ENCODE data around the gene SRSF7.
A peak's percentile ranks its signal among the peaks of the same experiment; 100 is the strongest.
"Not testable (repeated sequence)": the region's sequence is repeated elsewhere in the genome, so short reads cannot be mapped to it uniquely, and the experiment has no call there.

The SRSF7 gene

DNA sequence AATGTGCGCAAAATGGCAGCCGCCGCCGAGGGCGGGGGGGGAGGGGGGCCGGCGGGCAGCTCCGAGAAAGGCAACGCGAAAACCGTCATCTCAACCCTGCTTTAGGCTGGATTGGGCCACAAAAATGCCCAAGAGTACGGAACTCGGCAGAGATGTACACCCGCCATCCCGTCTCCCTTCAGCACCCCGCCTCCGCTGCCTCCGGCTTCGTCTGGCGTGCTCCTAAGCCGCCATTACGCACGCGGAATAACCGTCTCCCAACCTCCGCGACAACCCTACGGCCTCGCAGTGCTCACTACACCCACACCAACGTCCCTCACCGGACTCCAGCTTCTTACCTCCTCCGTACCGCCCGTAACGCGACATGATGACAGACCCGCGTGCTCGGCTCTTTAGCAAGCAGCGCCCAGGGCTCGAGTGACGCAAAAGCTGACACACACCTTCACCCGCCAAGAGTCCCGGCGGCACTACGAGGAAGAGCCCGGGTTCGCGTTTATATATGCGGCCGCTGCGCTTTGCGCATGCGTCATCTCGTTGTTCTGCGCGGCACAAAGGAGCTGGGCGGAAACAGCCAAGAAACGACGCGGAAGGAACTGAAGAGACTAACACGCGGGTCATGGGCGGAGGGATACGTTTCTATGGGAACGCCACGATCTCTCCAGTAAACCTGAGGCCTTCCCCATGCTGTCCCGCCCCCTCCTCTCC, at the start of gene SRSF7:
Gene SRSF7 (minus strand): TSS at position 471 of the 705 bp plus-strand sequence. CDS start 105 bp downstream, at position 366.
- DNase-seq = peak; percentile 93 to 98

GRCh38 chr2:38797953-38798352, 46.8 kb upstream of the SRSF7 start:
- DNase-seq = no peak

DNA sequence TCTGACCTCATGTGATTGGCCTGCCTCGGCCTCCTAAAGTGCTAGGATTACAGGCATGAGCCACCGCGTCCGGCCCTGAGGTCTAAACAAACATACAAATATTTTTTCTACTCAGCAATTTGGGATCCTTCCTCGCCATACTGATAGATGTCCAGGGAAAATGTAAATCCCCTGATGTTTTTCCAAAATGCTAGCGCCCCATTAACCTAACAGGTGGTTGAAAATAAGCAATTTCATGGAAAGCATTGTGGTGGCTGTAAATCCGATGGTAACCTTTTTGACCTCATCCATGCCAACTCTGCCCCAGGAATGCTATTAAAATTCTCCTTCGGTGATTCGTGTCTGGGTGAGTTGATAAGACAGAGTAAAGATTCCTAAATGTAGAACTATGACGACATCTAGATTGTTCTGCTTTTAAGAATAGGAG, 46.1 kb upstream of the SRSF7 start:
- no peak for DNase-seq

- DNase-seq = not testable (repeated sequence)
Observed at GRCh38 chr2:38795016-38795415, 43.9 kb upstream of the SRSF7 start.

GRCh38 chr2:38794235-38794946, 43.2 kb upstream of the SRSF7 start:
- DNase-seq = no peak

- DNase-seq = no peak
Observed at GRCh38 chr2:38793511-38793910, 42.4 kb upstream of the SRSF7 start.

DNA sequence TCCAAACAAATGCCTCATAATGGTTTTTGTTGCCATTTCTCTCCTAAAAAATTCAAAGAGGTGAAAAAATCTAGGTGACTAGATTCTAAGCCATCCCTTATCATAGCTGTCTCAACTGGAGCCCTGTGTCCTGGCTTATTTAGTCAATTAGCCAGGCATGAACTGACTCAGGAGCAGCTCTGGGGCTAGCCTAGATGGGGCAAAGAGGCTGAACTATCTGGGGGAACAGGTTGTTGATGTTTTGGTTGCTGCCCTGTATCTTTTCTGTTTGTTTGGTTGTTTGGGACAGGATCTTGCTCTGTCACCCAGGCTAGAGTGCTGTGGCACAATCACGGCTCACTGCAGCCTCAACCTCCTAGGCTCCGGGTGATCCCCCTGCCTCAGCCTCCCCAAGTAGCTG, 41.6 kb upstream of the SRSF7 start:
- no peak for DNase-seq

DNA sequence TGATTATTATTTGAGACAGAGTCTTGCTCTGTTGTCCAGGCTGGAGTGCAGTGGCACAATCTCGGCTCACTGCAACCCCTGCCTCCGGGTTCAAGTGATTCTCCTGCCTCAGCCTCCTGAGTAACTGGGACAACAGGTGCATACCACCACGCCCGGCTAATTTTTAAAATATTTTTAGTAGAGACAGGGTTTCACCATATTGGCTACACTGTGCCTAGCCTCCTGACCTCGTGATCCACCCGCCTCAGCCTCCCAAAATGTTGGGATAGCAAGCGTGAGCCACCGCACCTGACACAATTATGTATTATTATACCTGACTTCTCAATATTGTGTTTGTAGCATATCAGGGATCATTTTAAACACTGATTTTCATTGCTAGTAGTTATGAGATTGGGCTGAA, 41.2 kb upstream of the SRSF7 start:
- DNase-seq = not testable (repeated sequence)

GRCh38 chr2:38791744-38792143, 40.6 kb upstream of the SRSF7 start:
- DNase-seq = no peak

DNA sequence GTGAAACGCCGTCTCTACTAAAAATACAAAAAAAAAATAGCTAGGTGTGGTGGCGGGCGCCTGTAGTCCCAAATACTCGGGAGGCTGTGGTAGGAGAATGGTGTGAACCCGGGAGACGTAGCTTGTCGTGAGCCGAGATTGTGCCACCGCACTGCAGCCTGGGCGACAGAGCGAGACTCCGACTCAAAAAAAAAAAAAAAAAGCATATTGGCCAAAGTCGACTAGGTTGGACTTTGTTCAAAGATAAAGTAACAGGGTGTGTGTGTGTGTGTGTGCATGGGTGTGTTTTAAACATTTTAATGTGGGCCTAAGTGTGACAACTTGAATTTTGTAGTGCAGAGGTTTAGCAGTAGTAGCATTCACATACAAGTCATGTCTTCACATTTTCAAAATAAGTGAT, 38.5 kb upstream of the SRSF7 start:
- DNase-seq = no peak

DNA sequence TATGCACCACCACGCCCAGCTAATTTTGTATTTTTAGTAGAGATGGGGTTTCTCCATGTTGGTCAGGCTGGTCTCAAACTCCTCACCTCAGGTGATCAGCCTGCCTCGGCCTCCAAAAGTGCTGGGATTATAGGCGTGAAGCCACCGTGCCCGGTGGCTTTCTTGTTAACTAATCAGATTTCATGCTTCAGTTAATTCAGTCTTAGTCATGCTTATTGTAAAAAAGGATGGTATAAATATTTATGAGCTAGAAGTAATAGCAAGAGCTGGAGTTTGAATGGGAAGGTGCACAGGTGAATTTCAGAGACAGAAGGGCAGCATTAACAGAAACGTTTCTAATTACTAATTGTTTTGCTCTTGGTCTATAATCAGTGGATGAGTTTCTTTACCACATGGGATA, 37.1 kb upstream of the SRSF7 start:
- DNase-seq = no peak

DNA sequence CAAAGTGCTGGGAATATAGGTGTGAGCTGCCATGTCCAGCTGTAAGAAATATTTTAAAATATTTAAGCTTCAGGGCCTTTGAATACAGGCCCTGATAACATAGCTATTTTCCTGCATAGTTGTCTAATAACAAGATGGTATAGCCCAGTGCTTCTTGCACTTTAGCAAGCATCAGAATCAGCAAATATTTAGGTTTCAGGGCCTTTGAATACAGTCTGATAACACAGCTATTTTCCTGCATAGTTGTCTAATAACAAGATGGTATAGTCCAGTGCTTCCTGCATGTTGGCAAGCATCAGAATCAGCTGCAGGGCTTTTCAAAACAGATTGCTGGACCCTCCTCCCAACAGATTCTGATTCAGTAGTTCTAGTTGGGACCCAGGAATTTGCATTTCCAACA, 32.4 kb upstream of the SRSF7 start:
- no peak for DNase-seq

- no peak for DNase-seq
Observed at GRCh38 chr2:38778687-38779082, 27.5 kb upstream of the SRSF7 start.

DNA sequence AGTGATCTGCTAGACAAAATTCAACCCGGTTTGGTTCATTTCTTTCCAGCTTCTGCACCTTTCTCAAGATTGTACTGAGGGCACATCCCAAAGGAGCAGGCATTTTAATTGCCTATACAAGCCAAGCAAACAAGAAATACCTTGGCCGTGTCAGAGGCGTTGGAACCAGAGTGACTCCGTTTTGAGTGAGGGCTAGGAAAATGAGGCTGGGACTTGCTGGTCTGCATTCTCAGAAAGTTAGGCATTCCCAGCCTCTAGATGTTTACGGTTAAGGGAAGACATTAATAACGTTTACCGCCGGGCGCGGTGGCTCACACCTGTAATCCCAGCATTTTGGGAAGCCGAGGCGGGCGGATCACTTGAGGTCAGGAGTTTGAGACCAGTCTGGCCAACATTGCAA, 25.4 kb upstream of the SRSF7 start:
- DNase-seq = no peak

GRCh38 chr2:38775921-38776225, 24.7 kb upstream of the SRSF7 start:
- DNase-seq = no peak

DNA sequence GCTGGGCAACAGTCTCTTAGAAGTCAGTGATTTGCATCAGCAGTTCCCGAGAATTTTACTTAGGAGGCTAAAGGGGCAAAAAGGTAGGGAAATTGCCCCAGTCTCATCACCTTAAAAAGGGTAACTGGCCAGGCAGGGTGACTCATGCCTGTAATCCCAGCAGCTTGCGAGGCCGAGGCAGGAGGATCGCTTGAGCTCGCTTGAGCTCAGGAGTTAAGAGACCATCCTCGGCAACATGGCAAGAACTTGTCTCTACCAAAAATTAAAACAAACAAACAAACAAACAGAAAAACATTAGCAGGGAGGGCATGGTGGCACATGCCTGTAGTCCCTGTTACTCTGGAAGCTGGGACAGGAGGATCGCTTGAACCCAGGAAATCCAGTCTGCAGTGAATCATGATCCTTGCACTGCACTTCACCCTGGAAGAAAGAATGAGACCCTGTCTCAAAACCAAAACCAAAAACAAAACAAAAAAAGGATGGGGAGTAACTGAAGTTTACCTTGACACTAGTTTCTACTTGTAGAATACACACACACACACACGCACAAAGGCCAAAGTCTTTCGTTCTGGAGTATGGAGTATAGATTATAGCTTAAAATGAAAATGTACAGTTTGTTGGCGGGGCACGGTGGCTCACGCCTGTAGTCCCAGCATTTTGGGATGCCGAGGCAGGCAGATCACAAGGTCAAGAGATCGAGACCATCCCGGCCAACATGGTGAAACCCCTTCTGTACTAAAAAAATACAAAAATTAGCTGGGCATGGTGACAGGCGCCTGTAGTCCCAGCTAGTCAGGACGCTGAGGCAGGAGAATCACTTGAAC, 24.1 kb upstream of the SRSF7 start:
- no peak for DNase-seq

GRCh38 chr2:38771632-38772031, 20.5 kb upstream of the SRSF7 start:
- DNase-seq = no peak

- no peak for DNase-seq
Observed at GRCh38 chr2:38765551-38765950, 14.4 kb upstream of the SRSF7 start.

DNA sequence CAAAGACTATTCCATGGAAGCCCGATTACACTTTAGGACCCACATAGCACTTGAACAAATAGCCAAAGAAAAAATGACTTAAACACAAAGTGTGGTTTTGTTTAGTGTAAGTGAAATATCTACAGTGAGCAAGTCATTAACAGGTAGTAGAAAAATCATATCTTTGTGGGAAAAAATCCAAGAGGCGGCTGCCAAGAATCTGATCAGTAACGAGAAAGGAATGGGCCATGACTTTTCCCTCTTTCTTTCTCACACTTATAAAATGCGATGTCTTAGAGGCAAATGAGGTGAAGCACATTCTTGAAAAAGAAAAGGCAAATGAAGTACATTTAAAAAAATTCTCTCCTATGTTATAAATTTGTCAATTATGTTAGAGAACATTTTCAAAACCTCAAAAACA, 14.0 kb upstream of the SRSF7 start:
- no peak for DNase-seq

DNA sequence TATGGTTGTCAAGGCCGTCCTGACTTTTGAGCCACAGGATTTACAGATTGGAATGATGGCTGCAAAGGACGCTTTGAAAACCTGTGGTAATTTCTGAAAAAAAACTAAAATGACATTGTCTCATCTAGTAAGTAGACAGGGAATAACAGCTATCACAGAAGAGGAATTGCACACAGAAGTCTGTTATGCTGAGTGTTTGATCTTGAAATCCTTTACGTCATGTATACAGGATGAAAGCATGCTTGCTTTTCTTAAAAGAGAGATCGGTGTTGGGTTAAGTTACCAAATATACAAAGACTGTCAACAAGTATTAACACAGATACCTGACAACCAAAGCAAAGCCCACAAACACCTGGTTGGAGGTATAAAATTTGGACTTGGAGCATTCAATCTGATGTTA, 12.6 kb upstream of the SRSF7 start:
- no peak for DNase-seq

DNA sequence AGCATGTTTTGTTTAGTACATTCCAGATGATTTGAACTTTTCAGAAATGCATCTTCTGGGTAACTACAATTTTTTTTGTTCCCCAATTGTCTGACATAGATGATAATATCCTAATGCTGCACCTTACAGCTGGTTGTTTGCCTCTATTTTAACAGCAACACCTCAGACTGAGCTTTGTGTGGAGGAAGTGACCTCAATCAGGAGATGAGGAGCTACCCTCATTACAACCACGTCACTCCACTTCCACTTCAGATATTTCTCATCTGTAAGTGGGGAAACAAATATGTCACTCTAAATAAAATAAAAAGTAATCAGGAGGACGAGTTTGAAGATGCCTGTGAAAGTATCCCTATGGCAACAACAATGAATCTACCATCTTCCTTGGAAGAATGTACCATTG, 12.1 kb upstream of the SRSF7 start:
- no peak for DNase-seq

DNA sequence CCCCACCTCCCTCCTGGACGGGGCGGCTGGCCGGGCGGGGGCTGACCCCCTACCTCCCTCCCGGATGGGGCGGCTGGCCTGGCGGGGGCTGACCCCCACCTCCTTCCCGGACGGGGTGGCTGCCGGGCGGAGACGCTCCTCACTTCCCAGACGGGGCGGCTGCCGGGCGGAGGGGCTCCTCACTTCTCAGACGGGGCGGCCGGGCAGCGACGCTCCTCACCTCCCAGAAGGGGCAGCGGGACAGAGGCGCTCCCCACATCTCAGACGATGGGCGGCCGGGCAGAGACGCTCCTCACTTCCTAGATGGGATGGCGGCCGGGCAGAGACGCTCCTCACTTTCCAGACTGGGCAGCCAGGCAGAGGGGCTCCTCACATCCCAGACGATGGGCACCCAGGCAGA, 4.7 kb upstream of the SRSF7 start:
- not testable (repeated sequence) for DNase-seq

- DNase-seq = no peak
Observed at GRCh38 chr2:38754506-38754905, 3.3 kb upstream of the SRSF7 start.

DNA sequence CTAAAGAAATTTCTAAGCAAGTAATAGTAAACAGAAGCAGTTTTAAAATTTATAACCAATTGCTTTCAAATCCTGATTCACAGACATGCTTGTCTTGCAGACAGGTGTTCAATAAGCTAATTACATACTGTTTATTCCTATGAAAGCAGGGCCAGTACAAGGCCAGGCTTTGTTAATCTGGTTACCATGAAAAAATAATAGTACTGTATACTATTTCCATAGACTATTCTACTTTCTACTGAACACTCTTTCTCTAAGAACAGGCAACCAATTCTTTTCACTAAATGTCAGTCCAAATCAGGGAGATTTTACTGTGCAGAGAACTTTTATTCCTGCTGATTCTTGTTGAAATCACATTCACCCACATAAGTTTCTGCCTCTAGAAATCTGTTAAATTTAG, 2.9 kb upstream of the SRSF7 start:
- no peak for DNase-seq
